Loucy (cell line): ENCODE data around the gene PTGDS.

Source experiments
- EZH2phosphoT487 ChIP-seq: fragments of 200-600 bp; IDR thresholded peaks from 2 replicates; pipeline ENCODE4 v1.6.1; 2018; ENCODE audit warnings: antibody characterized with exemption, mild to moderate bottlenecking, moderate library complexity, borderline replicate concordance
- TF ChIP-seq, protein P1 (sequence below): fragments of 200-600 bp; sonication (generic); conservative IDR thresholded peaks from 2 replicates; pipeline ENCODE4 v1.5.1; 2014; ENCODE audit warnings: mild to moderate bottlenecking, antibody characterized with exemption, low read length

GRCh38 chr9:137026828-137027227 lies 49.5 kb downstream of the PTGDS start:
- TF ChIP-seq, protein P1, sequence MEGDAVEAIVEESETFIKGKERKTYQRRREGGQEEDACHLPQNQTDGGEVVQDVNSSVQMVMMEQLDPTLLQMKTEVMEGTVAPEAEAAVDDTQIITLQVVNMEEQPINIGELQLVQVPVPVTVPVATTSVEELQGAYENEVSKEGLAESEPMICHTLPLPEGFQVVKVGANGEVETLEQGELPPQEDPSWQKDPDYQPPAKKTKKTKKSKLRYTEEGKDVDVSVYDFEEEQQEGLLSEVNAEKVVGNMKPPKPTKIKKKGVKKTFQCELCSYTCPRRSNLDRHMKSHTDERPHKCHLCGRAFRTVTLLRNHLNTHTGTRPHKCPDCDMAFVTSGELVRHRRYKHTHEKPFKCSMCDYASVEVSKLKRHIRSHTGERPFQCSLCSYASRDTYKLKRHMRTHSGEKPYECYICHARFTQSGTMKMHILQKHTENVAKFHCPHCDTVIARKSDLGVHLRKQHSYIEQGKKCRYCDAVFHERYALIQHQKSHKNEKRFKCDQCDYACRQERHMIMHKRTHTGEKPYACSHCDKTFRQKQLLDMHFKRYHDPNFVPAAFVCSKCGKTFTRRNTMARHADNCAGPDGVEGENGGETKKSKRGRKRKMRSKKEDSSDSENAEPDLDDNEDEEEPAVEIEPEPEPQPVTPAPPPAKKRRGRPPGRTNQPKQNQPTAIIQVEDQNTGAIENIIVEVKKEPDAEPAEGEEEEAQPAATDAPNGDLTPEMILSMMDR = no peak
- no peak for TF ChIP-seq EZH2phosphoT487
